Heart right ventricle (tissue), 16 donors: ENCODE data around the gene THOC2. TPM values are rescaled to one million over a fixed set of nuclear protein-coding genes. Genes with fewer than 3 reads are reported as not detected.
"Not testable (repeated sequence)": the region's sequence is repeated elsewhere in the genome, so short reads cannot be mapped to it uniquely, and the experiment has no call there.

ENCODE experiments used
- ATAC-seq, 8 donors: fragments of 200-7000 bp; cut with Tn5 transposase; one replicate each; pipeline ENCODE4 v1.9.1; 2020; ENCODE audit warnings: mild to moderate bottlenecking in 8 of 8, moderate library complexity in 8 of 8, moderate number of reproducible peaks in 1 of 8
- DNase-seq, 2 donors: peaks; one replicate each; pipeline ENCODE4 v3.0.0-alpha.2; 2020
- H3K27ac ChIP-seq, 10 donors: fragments of 200-600 bp; sonication (generic) in 2 of 10; one replicate each; pipeline versions ENCODE4 v1.5.0 to v1.8.0; 2020 to 2022; ENCODE audit warnings: mild to moderate bottlenecking in 3 of 10
- H3K27me3 ChIP-seq, 7 donors: fragments of 200-600 bp; one replicate each; pipeline ENCODE4 v1.8.0; 2021 to 2022; ENCODE audit warnings: mild to moderate bottlenecking in 2 of 7
- H3K36me3 ChIP-seq, 9 donors: fragments of 200-600 bp; sonication (generic) in 1 of 9; one replicate each; pipeline versions ENCODE4 v1.5.0 to v1.8.0; 2020 to 2022; ENCODE audit warnings: mild to moderate bottlenecking in 2 of 9
- H3K4me1 ChIP-seq, 9 donors: fragments of 200-600 bp; sonication (generic) in 1 of 9; one replicate each; pipeline versions ENCODE4 v1.5.0 to v1.8.0; 2020 to 2022; ENCODE audit warnings: mild to moderate bottlenecking in 4 of 9
- H3K4me3 ChIP-seq, 10 donors: fragments of 200-600 bp; sonication (generic) in 2 of 10; one replicate each; pipeline versions ENCODE4 v1.5.0 to v1.8.0; 2020 to 2022; ENCODE audit warnings: mild to moderate bottlenecking in 7 of 10, moderate library complexity in 2 of 10
- H3K9me3 ChIP-seq, 11 donors: fragments of 200-600 bp in 10 of 11; sonication (generic) in 2 of 11; one replicate each; pipeline versions ENCODE4 v1.5.0 to v1.8.0; 2013 to 2022; ENCODE audit warnings: mild to moderate bottlenecking in 2 of 11, control low read depth in 1 of 11, moderate library complexity in 1 of 11
- WGBS, 2 donors: extraction: QIAGEN DNeasy Blood & Tissue Kit; methylation state at CpG; one replicate each; pipeline ENCODE4 v1.1.7; 2013; ENCODE audit warnings: inconsistent platforms in 1 of 2; 5-methylcytosine and 5-hydroxymethylcytosine counted together
- intact Hi-C, 10 donors: fragments of 100-400 bp; cut with DNase I; formaldehyde crosslinking; loops; one replicate each; pipeline versions ENCODE4 v1.11.1 to v1.14.2; 2022
- polyA plus RNA-seq, 2 donors: library from polyadenylated mRNA; stranded (reverse); fragments of 200-250 nt; gene quantifications; one replicate each; pipeline ENCODE4 v1.2.3, GENCODE V29; 2013
- total RNA-seq, 10 donors: library from RNA; stranded (reverse); fragmentation: NEBNext Ultra II Directional in 3 of 10; extraction: Animal tissue kit (Norgen Biotek cat#: 25700) in 3 of 10; gene quantifications; one replicate each; pipeline versions ENCODE4 v1.2.1 to v1.2.4, GENCODE V29; 2021 to 2023
- TF ChIP-seq, protein P1 (sequence below), 9 donors: fragments of 200-600 bp; sonication (generic) in 2 of 9; IDR thresholded peaks; one replicate each; pipeline versions ENCODE4 v1.5.0 to v1.8.0; 2021 to 2022; ENCODE audit warnings: antibody characterized with exemption in 9 of 9, mild to moderate bottlenecking in 5 of 9, moderate library complexity in 1 of 9
- donor health status: Arrhythmogenic right ventricular cardiomyopathy.
- donor health status: ischemic (EF 13 %, LVEDD 7.1; RV severe dilation, severe dysfunction).
- donor health status: healthy with polysubstance abuse.
- donor health status: DM: no; HTN: yes; CAD: no.
- donor health status: DM: no; HTN: no; CAD: no.
- donor health status: ischemic (EF 25% LVEDD 6.9; RV normal size, moderate dysfunction).
- donor health status: ischemic (EF 25% LVEDD 5.7; RV mildly dilated, moderate dysfunction).
- donor health status: healthy.
- donor health status: DM: yes; HTN: yes; CAD: no.
- donor health status: Ischemic cardiomyopathy.
- donor health status: ischemic (EF 35%, LVEDD 5.7; RV mildly dilated, moderate dysfunction).
- donor health status: nonischemic (EF 11% LVEDD 7.7; RV severe dilation, severe dysfunction).
- donor health status: DM: yes; HTN: yes; CAD: no.
- donor health status: PGD.
- donor health status: ischemic (EF 29% LVEDD 5.4; RV normal size, mild dysfunction).
- donor health status: nonischemic (EF 23%, LVEDD 6.1; RV moderate dilation, normal function).

THOC2 gene
- total and polyA plus RNA-seq, 12 donors: 16.8 to 70.2 (median 23.5) TPM

- ATAC-seq: no peak
- DNase-seq: no peak
These were observed 19.0 kb downstream of the THOC2 start for GRCh38 chrX:123713841-123714240.

DNA sequence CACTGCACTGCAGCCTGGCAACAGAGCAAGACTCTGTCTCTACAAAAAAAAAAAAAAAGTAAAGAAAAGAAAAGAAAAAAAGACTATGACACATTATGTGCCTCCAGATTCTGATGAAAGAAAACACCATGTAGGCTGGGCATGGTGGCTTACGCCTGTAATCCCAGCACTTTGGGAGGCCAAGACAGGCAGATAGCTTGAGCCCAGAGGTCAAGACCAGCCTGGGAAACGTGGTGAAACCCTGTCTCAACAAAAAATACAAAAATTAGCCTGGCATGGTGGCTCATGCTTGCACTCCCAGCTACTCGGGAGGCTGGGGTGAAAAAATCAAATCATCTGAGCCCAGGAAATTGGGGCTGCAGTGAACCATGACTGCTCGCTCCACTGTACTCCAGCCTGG lies 19.4 kb downstream of the THOC2 start:
- TF ChIP-seq, protein P1, sequence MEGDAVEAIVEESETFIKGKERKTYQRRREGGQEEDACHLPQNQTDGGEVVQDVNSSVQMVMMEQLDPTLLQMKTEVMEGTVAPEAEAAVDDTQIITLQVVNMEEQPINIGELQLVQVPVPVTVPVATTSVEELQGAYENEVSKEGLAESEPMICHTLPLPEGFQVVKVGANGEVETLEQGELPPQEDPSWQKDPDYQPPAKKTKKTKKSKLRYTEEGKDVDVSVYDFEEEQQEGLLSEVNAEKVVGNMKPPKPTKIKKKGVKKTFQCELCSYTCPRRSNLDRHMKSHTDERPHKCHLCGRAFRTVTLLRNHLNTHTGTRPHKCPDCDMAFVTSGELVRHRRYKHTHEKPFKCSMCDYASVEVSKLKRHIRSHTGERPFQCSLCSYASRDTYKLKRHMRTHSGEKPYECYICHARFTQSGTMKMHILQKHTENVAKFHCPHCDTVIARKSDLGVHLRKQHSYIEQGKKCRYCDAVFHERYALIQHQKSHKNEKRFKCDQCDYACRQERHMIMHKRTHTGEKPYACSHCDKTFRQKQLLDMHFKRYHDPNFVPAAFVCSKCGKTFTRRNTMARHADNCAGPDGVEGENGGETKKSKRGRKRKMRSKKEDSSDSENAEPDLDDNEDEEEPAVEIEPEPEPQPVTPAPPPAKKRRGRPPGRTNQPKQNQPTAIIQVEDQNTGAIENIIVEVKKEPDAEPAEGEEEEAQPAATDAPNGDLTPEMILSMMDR (IDR thresholded peaks at IDR 0.05): no peak
- no peak overlapping the region for H3K4me3 ChIP-seq
- peaks cover 0 to 14% (median 5%) of the 10 kb centered on the region in 9 donors for H3K4me1 ChIP-seq
- no peaks in the 10 kb centered on the region for H3K27me3 ChIP-seq
- no peak for ATAC-seq
- no peaks in the 10 kb centered on the region for H3K9me3 ChIP-seq
- DNase-seq: no peak
- intact Hi-C loops: no loop called here
- H3K27ac ChIP-seq: no peak overlapping the region
- WGBS, 2 donors: 76 to 77% methylated on average over 4 of the region's 4 CpGs
- H3K36me3 ChIP-seq: peaks cover 0 to 9% (median 0%) of the 10 kb centered on the region in 9 donors

More at GRCh38 chrX:123713841-123714240, 19.0 kb downstream of the THOC2 start:
- Histone ChIP-seq H3K9me3 (no peaks in the 10 kb centered on the region), H3K4me3 (no peak overlapping the region), H3K36me3 (peaks cover 0 to 9% (median 0%) of the 10 kb centered on the region in 9 donors), H3K27me3 (no peaks in the 10 kb centered on the region), H3K4me1 (peaks cover 0 to 13% (median 3%) of the 10 kb centered on the region in 9 donors), H3K27ac (no peak overlapping the region)
- TF ChIP-seq, protein P1 (IDR thresholded peaks at IDR 0.05): no peak
- intact Hi-C loops: no loop called here

DNA sequence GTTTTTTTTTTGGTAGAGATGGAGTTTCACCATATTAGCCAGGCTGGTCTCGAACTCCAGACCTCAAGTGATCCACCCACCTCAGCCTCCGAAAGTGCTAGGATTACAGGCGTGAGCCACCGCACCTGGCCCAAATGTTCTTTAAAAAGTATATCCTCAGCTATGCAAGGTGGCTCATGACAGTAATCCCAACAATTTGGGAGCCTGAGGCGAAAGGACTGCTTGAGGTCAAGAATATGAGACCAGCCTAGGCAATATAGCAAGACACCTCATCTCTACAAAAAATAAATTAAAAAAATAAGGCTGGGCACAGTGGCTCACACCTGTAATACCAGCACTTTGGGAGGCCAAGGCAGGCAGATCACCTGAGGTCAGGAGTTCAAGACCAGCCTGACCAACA lies 21.7 kb downstream of the THOC2 start:
- H3K27ac ChIP-seq, DNase-seq, ATAC-seq, intact Hi-C loops, H3K9me3 ChIP-seq, H3K27me3 ChIP-seq, H3K4me3 ChIP-seq: not testable (repeated sequence)
- WGBS, 2 donors: 99 to 100% methylated on average over 5 of the region's 5 CpGs
- peaks cover 0 to 14% (median 0%) of the 10 kb centered on the region in 9 donors for H3K36me3 ChIP-seq
- H3K4me1 ChIP-seq: peaks cover 0 to 26% (median 6%) of the 10 kb centered on the region in 9 donors

GRCh38 chrX:123704781-123705180 lies 28.1 kb downstream of the THOC2 start:
- TF ChIP-seq, protein P1 (IDR thresholded peaks at IDR 0.05): no peak
- DNase-seq (no peak), ATAC-seq (peak in 1 of 8 donors; percentile 11)
- Histone ChIP-seq H3K4me3 (no peak overlapping the region), H3K27me3 (no peaks in the 10 kb centered on the region), H3K27ac (peak overlapping the region in 2 of 10 donors; percentile 25 to 47), H3K9me3 (no peaks in the 10 kb centered on the region), H3K4me1 (peaks cover 0 to 31% (median 0%) of the 10 kb centered on the region in 9 donors), H3K36me3 (peaks cover 0 to 11% (median 0%) of the 10 kb centered on the region in 9 donors)
- 51 to 70% methylated on average over 2 of the region's 2 CpGs for WGBS, 2 donors
- intact Hi-C loops: no loop called here

DNA sequence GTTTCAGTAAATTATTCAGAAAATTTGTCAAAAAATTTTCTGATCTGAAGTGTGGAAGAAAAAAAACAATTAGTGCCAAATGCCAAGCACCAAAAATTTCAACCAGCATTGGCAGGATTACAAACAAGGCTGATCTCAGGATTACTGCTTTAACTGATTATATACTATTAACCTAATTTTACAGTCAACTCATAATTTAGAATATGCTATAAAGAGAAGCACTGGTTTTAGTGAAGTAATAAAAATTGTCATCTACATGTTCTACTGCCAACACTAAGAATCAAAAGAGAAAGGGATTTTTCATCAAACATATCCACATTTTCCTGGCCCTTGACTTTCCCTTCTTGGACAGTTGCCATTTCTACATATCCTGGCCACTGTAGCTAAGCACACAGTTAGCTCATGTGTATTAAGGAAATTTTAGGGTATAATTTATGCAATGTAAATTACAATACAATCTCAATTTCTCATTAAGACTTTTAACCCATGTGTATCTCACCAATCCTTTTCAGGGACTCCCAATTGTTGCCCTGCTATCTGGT lies 33.8 kb downstream of the THOC2 start:
- ATAC-seq (no peak), DNase-seq (peak in 1 of 2 donors; percentile 4)
- Histone ChIP-seq H3K4me3 (no peak overlapping the region), H3K36me3 (peaks cover 0 to 29% (median 0%) of the 10 kb centered on the region in 9 donors), H3K4me1 (peaks cover 0 to 14% (median 0%) of the 10 kb centered on the region in 9 donors), H3K9me3 (no peaks in the 10 kb centered on the region), H3K27ac (no peak overlapping the region), H3K27me3 (no peaks in the 10 kb centered on the region)
- intact Hi-C loops: no loop called here
- TF ChIP-seq, protein P1 (IDR thresholded peaks at IDR 0.05): no peak
